ENCODE data around the gene DNTTIP2. TPM values are rescaled to one million over a fixed set of nuclear protein-coding genes. Genes with fewer than 3 reads are reported as not detected.
"Not testable (repeated sequence)": the region's sequence is repeated elsewhere in the genome, so short reads cannot be mapped to it uniquely, and the experiment has no call there.

The DNTTIP2 gene
- total RNA-seq, 4 donors from 2014 or later: 13.8 to 63.4 (median 32.5) TPM

- Histone ChIP-seq H3K27ac (no peak overlapping the region), H3K4me1 (peaks cover 12 to 13% of the 10 kb centered on the region in 2 donors), H3K27me3 (no peaks in the 10 kb centered on the region), H3K36me3 (no peaks in the 10 kb centered on the region), H3K4me3 (no peak overlapping the region), H3K9me3 (no peaks in the 10 kb centered on the region)
- intact Hi-C loops (cut with DNase I; ENCODE audit: low total_unique reads): no loop called here
- TF ChIP-seq CTCF (IDR thresholded peaks at IDR 0.05): no peak
- no peak for TF ChIP-seq POLR2A (IDR thresholded peaks at IDR 0.05)
- DNase-seq: no peak
These were observed 2.8 kb downstream of the DNTTIP2 start for GRCh38 chr1:93876244-93876643.

- no peak overlapping the region for H3K27ac ChIP-seq
- H3K4me3 ChIP-seq: no peak overlapping the region
- TF ChIP-seq CTCF (IDR thresholded peaks at IDR 0.05): peak; percentile 17 to 44 (median 24)
- TF ChIP-seq POLR2A (IDR thresholded peaks at IDR 0.05): no peak
- H3K27me3 ChIP-seq: no peaks in the 10 kb centered on the region
- peaks cover 7 to 12% of the 10 kb centered on the region in 2 donors for H3K4me1 ChIP-seq
- intact Hi-C loops (cut with DNase I; ENCODE audit: low total_unique reads): no loop called here
- no peaks in the 10 kb centered on the region for H3K36me3 ChIP-seq
- no peaks in the 10 kb centered on the region for H3K9me3 ChIP-seq
- no peak for DNase-seq
These were observed 4.9 kb downstream of the DNTTIP2 start for GRCh38 chr1:93874025-93874651.

GRCh38 chr1:93871366-93871765, 7.6 kb downstream of the DNTTIP2 start:
- no peak for TF ChIP-seq POLR2A (IDR thresholded peaks at IDR 0.05)
- TF ChIP-seq CTCF (IDR thresholded peaks at IDR 0.05): no peak
- H3K4me3 ChIP-seq: no peak overlapping the region
- H3K36me3 ChIP-seq: no peaks in the 10 kb centered on the region
- no peak overlapping the region for H3K27ac ChIP-seq
- no peak for DNase-seq
- peaks cover 0 to 4% of the 10 kb centered on the region in 2 donors for H3K4me1 ChIP-seq
- H3K27me3 ChIP-seq: no peaks in the 10 kb centered on the region
- no peaks in the 10 kb centered on the region for H3K9me3 ChIP-seq
- intact Hi-C loops (cut with DNase I; ENCODE audit: low total_unique reads): no loop called here

- Histone ChIP-seq H3K4me1 (no peaks in the 10 kb centered on the region), H3K9me3 (no peaks in the 10 kb centered on the region), H3K36me3 (no peaks in the 10 kb centered on the region), H3K27me3 (no peaks in the 10 kb centered on the region), H3K4me3 (no peak overlapping the region), H3K27ac (no peak overlapping the region)
- TF ChIP-seq POLR2A (IDR thresholded peaks at IDR 0.05): no peak
- TF ChIP-seq CTCF (IDR thresholded peaks at IDR 0.05): no peak
- intact Hi-C loops (cut with DNase I; ENCODE audit: low total_unique reads): no loop called here
- no peak for DNase-seq
These were observed 9.4 kb downstream of the DNTTIP2 start for GRCh38 chr1:93869653-93870052.

- H3K36me3 ChIP-seq; H3K27ac ChIP-seq; H3K27me3 ChIP-seq; H3K4me3 ChIP-seq; DNase-seq; intact Hi-C loops (cut with DNase I; ENCODE audit: low total_unique reads); H3K4me1 ChIP-seq; H3K9me3 ChIP-seq: not testable (repeated sequence)
These were observed 10.5 kb downstream of the DNTTIP2 start for GRCh38 chr1:93868492-93868891.

- TF ChIP-seq POLR2A (IDR thresholded peaks at IDR 0.05): no peak
- TF ChIP-seq CTCF (IDR thresholded peaks at IDR 0.05): no peak
- no peak for DNase-seq
- intact Hi-C loops (cut with DNase I; ENCODE audit: low total_unique reads): no loop called here
These were observed 13.8 kb downstream of the DNTTIP2 start for GRCh38 chr1:93865253-93865652.

More at GRCh38 chr1:93865253-93865652, 13.8 kb downstream of the DNTTIP2 start:
- Histone ChIP-seq H3K27ac (no peak overlapping the region), H3K27me3 (no peaks in the 10 kb centered on the region), H3K4me3 (no peak overlapping the region), H3K9me3 (no peaks in the 10 kb centered on the region), H3K36me3 (no peaks in the 10 kb centered on the region), H3K4me1 (no peaks in the 10 kb centered on the region)

Measured in uterus (tissue), 4 donors.